Adipose tissue (tissue), 3 donors: ENCODE data around the gene NUP214. TPM values are rescaled to one million over a fixed set of nuclear protein-coding genes. Genes with fewer than 3 reads are reported as not detected.

Experiments used
- H3K27ac ChIP-seq: one replicate; pipeline ENCODE4 v1.5.1; 2013; ENCODE audit warnings: low read depth, low read length
- WGBS, 3 donors: extraction: QIAGEN DNeasy Blood & Tissue Kit; methylation state at CpG; one replicate each; pipeline ENCODE4 v1.1.7; 2013; 5-methylcytosine and 5-hydroxymethylcytosine counted together
- polyA plus RNA-seq, 3 donors: library from polyadenylated mRNA; stranded (reverse); fragments of 200-250 nt; gene quantifications; one replicate each; pipeline ENCODE4 v1.2.3, GENCODE V29; 2013
- donor health status: healthy with polysubstance abuse.
- donor health status: Bipolar disorder and iron deficiency.
- donor health status: healthy.

NUP214 gene
- polyA plus RNA-seq, 3 donors = 14.8 to 28.8 (median 16.5) TPM

- WGBS, 3 donors = 5 to 16% (median 6%) methylated on average over 62 to 76 of the region's 76 CpGs
- no peak within 1 kb of the TSS for H3K27ac ChIP-seq
Observed at GRCh38 chr9:131276094-131276888, 150.9 kb downstream of the NUP214 start, which contains the start of gene FAM78A. FAM78A (minus strand) TSS chr9:131276510; CDS start chr9:131276179, 331 bp downstream.

GRCh38 chr9:131276891-131277286 is 151.5 kb downstream of the NUP214 start:
- H3K27ac ChIP-seq = no peak overlapping the region
- 1 to 2% (median 1%) methylated on average over 33 to 60 of the region's 60 CpGs for WGBS, 3 donors

GRCh38 chr9:131277287-131277909 is 152.0 kb downstream of the NUP214 start:
- 0 to 1% (median 0%) methylated on average over 56 to 77 of the region's 78 CpGs for WGBS, 3 donors
- H3K27ac ChIP-seq = no peak overlapping the region

GRCh38 chr9:131277910-131278701 is 152.7 kb downstream of the NUP214 start:
- 9 to 19% (median 11%) methylated on average over 20 to 59 of the region's 59 CpGs for WGBS, 3 donors
- H3K27ac ChIP-seq = no peak overlapping the region

GRCh38 chr9:131278702-131279111 is 153.3 kb downstream of the NUP214 start:
- H3K27ac ChIP-seq = no peak overlapping the region
- 46 to 56% (median 52%) methylated on average over 10 of the region's 10 CpGs for WGBS, 3 donors

- 69 to 83% (median 78%) methylated on average over 8 to 11 of the region's 11 CpGs for WGBS, 3 donors
- H3K27ac ChIP-seq = no peak overlapping the region
Observed at GRCh38 chr9:131279196-131279862, 153.9 kb downstream of the NUP214 start.

GRCh38 chr9:131279863-131280570 is 154.6 kb downstream of the NUP214 start:
- 48 to 77% (median 50%) methylated on average over 16 to 19 of the region's 19 CpGs for WGBS, 3 donors
- no peak overlapping the region for H3K27ac ChIP-seq

GRCh38 chr9:131280660-131281059 is 155.3 kb downstream of the NUP214 start:
- H3K27ac ChIP-seq = no peak overlapping the region
- WGBS, 3 donors = 54 to 88% (median 82%) methylated on average over 3 of the region's 3 CpGs

- H3K27ac ChIP-seq = no peak overlapping the region
- 80 to 90% (median 85%) methylated on average over 17 of the region's 17 CpGs for WGBS, 3 donors
Observed at GRCh38 chr9:131281119-131281965, 156.0 kb downstream of the NUP214 start.

- 74 to 76% (median 75%) methylated on average over 4 of the region's 4 CpGs for WGBS, 3 donors
- H3K27ac ChIP-seq = no peak overlapping the region
Observed at GRCh38 chr9:131282175-131282574, 156.8 kb downstream of the NUP214 start.

- no peak overlapping the region for H3K27ac ChIP-seq
- WGBS, 3 donors = 3 to 6% (median 6%) methylated on average over 38 to 61 of the region's 61 CpGs
Observed at GRCh38 chr9:131282688-131283422, 157.5 kb downstream of the NUP214 start.

Other genes starting within 250 kb of the NUP214 start
- under 1 TPM in 2 of 3 donors, not detected in 1; 0.03 to 0.12 TPM for gene QRFP, start 228.8 kb upstream of the NUP214 start, polyA plus RNA-seq
- gene FIBCD1, start 186.3 kb upstream of the NUP214 start, polyA plus RNA-seq = 1 to 10 TPM in 1 of 3 donors, under 1 TPM in 2; 0.18 to 4.6 (median 0.21) TPM
- 1 to 10 TPM in 1 of 3 donors, under 1 TPM in 2; 0.45 to 1.8 (median 0.46) TPM for gene LAMC3, start 116.4 kb upstream of the NUP214 start, polyA plus RNA-seq
- gene AIF1L, start 29.1 kb upstream of the NUP214 start, polyA plus RNA-seq = 10 to 100 TPM in 2 of 3 donors, 1 to 10 TPM in 1; 2.9 to 46.2 (median 46.2) TPM
- 1 to 10 TPM in 2 of 3 donors, under 1 TPM in 1; 0.70 to 2.5 (median 1.7) TPM for gene FAM78A, start 150.9 kb downstream of the NUP214 start, polyA plus RNA-seq
- 1 to 10 TPM; 1.5 to 5.6 (median 5.6) TPM for gene PLPP7, start 164.1 kb downstream of the NUP214 start, polyA plus RNA-seq